ENCODE data around the gene MCM5. TPM values are rescaled to one million over a fixed set of nuclear protein-coding genes. Genes with fewer than 3 reads are reported as not detected.

The MCM5 gene
- total RNA-seq: 8.1 and 85.8 TPM in 2 replicates

GRCh38 chr22:35399678-35400500 is at the start of gene MCM5:
Gene MCM5, plus strand, starts transcription at chr22:35400140. Its CDS starts 299 bp downstream, at chr22:35400439.

GRCh38 chr22:35380537-35381423 is 19.2 kb upstream of the MCM5 start, which contains the start of gene HMOX1:
Gene HMOX1, plus strand, starts transcription at chr22:35381096. Its CDS starts 78 bp downstream, at chr22:35381174.

Other genes with a start within 250 kb of the MCM5 start
- gene HMGXB4, start 142.6 kb upstream of the MCM5 start, total RNA-seq: 12.9 and 27.9 TPM in 2 replicates
- gene TOM1, start 100.2 kb upstream of the MCM5 start, total RNA-seq: 75.2 and 269 TPM in 2 replicates
- gene HMOX1, start 19.0 kb upstream of the MCM5 start, total RNA-seq: 8.0 and 34.6 TPM in 2 replicates
- gene RASD2, start 140.7 kb downstream of the MCM5 start, total RNA-seq: not detected in 2 replicates
- not detected in 2 replicates for gene MB, start 217.2 kb downstream of the MCM5 start, total RNA-seq
- gene APOL6, start 248.3 kb downstream of the MCM5 start, total RNA-seq: 21.7 and 22.3 TPM in 2 replicates